ENCODE results near the gene SYNE3. TPM values are rescaled to one million over a fixed set of nuclear protein-coding genes. Genes with fewer than 3 reads are reported as not detected.

SYNE3 gene
- total and polyA plus RNA-seq, 2 of the 8 experiments (the other 6 are each of a cell fraction or from before 2014, with no cell fraction given) = under 0.01 TPM; not detected in 1

DNA sequence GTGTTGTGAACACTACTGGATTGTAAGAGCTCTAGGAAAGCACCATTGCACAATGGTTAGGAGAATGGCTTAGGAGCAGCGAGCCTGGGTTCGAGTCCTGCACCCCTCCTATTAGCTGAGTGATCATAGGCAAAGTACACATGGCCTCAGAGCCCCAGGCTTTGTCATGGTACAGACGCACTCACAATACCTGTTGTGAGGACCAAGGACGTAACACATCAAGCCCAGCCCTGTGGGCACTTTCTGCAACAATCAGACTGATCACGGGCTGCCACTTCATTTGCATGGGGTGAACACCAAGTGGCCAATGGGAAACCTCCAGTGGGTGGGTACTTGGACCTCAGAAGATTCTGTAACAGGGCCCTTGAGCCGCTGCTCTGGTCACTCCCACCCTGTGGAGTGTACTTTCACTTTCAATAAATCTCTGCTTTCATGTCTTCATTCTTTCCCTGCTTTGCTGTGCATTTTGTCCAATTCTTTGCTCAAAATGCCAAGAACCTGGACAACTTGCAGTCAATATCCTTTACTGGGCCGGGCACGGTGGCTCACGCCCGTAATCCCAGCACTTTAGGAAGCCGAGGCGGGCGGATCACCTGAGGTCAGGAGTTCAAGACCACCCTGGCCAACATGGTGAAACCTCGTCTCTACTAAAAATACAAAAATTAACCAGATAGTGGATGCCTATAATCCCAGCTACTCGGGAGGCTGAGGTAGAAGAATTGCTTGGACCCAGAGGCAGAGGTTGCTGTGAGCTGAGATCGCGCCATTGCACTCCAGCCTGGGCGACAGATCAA lies 46.6 kb upstream of the SYNE3 start (continued):
- TF ChIP-seq, protein P1, sequence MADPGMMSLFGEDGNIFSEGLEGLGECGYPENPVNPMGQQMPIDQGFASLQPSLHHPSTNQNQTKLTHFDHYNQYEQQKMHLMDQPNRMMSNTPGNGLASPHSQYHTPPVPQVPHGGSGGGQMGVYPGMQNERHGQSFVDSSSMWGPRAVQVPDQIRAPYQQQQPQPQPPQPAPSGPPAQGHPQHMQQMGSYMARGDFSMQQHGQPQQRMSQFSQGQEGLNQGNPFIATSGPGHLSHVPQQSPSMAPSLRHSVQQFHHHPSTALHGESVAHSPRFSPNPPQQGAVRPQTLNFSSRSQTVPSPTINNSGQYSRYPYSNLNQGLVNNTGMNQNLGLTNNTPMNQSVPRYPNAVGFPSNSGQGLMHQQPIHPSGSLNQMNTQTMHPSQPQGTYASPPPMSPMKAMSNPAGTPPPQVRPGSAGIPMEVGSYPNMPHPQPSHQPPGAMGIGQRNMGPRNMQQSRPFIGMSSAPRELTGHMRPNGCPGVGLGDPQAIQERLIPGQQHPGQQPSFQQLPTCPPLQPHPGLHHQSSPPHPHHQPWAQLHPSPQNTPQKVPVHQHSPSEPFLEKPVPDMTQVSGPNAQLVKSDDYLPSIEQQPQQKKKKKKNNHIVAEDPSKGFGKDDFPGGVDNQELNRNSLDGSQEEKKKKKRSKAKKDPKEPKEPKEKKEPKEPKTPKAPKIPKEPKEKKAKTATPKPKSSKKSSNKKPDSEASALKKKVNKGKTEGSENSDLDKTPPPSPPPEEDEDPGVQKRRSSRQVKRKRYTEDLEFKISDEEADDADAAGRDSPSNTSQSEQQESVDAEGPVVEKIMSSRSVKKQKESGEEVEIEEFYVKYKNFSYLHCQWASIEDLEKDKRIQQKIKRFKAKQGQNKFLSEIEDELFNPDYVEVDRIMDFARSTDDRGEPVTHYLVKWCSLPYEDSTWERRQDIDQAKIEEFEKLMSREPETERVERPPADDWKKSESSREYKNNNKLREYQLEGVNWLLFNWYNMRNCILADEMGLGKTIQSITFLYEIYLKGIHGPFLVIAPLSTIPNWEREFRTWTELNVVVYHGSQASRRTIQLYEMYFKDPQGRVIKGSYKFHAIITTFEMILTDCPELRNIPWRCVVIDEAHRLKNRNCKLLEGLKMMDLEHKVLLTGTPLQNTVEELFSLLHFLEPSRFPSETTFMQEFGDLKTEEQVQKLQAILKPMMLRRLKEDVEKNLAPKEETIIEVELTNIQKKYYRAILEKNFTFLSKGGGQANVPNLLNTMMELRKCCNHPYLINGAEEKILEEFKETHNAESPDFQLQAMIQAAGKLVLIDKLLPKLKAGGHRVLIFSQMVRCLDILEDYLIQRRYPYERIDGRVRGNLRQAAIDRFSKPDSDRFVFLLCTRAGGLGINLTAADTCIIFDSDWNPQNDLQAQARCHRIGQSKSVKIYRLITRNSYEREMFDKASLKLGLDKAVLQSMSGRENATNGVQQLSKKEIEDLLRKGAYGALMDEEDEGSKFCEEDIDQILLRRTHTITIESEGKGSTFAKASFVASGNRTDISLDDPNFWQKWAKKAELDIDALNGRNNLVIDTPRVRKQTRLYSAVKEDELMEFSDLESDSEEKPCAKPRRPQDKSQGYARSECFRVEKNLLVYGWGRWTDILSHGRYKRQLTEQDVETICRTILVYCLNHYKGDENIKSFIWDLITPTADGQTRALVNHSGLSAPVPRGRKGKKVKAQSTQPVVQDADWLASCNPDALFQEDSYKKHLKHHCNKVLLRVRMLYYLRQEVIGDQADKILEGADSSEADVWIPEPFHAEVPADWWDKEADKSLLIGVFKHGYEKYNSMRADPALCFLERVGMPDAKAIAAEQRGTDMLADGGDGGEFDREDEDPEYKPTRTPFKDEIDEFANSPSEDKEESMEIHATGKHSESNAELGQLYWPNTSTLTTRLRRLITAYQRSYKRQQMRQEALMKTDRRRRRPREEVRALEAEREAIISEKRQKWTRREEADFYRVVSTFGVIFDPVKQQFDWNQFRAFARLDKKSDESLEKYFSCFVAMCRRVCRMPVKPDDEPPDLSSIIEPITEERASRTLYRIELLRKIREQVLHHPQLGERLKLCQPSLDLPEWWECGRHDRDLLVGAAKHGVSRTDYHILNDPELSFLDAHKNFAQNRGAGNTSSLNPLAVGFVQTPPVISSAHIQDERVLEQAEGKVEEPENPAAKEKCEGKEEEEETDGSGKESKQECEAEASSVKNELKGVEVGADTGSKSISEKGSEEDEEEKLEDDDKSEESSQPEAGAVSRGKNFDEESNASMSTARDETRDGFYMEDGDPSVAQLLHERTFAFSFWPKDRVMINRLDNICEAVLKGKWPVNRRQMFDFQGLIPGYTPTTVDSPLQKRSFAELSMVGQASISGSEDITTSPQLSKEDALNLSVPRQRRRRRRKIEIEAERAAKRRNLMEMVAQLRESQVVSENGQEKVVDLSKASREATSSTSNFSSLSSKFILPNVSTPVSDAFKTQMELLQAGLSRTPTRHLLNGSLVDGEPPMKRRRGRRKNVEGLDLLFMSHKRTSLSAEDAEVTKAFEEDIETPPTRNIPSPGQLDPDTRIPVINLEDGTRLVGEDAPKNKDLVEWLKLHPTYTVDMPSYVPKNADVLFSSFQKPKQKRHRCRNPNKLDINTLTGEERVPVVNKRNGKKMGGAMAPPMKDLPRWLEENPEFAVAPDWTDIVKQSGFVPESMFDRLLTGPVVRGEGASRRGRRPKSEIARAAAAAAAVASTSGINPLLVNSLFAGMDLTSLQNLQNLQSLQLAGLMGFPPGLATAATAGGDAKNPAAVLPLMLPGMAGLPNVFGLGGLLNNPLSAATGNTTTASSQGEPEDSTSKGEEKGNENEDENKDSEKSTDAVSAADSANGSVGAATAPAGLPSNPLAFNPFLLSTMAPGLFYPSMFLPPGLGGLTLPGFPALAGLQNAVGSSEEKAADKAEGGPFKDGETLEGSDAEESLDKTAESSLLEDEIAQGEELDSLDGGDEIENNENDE (IDR thresholded peaks at IDR 0.05; ENCODE audit: insufficient replicate concordance, low read length) = no peak
- no peak for TF ChIP-seq RXRA (IDR thresholded peaks at IDR 0.05; ENCODE audit: insufficient read depth, low read depth, low read length)
- TF ChIP-seq RBBP5 (IDR thresholded peaks at IDR 0.05; ENCODE audit: borderline replicate concordance, low read depth, low read length) = no peak
- no peak for TF ChIP-seq CBX8 (IDR thresholded peaks at IDR 0.05; ENCODE audit: borderline replicate concordance, low read depth, low read length)
- TF ChIP-seq FOSL1 (IDR thresholded peaks at IDR 0.05; ENCODE audit: insufficient read depth, low read depth, low read length) = no peak
- TF ChIP-seq HDAC2 (IDR thresholded peaks at IDR 0.05; ENCODE audit: borderline replicate concordance in 1 of 2, low read depth in 2 of 2, low read length in 2 of 2) = no peak
- no peak for TF ChIP-seq ZNF274 (IDR thresholded peaks at IDR 0.05; ENCODE audit: borderline replicate concordance, extremely low read depth, low read length)
- no peak for TF ChIP-seq POU5F1 (IDR thresholded peaks at IDR 0.05; ENCODE audit: low read depth, low read length)
- no peak for TF ChIP-seq EP300 (IDR thresholded peaks at IDR 0.05; ENCODE audit: borderline replicate concordance in 1 of 2, low read depth in 2 of 2, low read length in 2 of 2)

Data from H1 (cell line).